Heart right ventricle (tissue), 16 donors: ENCODE results near the gene DOCK8. TPM values are rescaled to one million over a fixed set of nuclear protein-coding genes. Genes with fewer than 3 reads are reported as not detected.
A peak's percentile ranks its signal among the peaks of the same experiment; 100 is the strongest.

Experiments
- ATAC-seq, 8 donors: fragments of 200-7000 bp; cut with Tn5 transposase; one replicate each; pipeline ENCODE4 v1.9.1; 2020; ENCODE audit warnings: mild to moderate bottlenecking in 8 of 8, moderate library complexity in 8 of 8, moderate number of reproducible peaks in 1 of 8
- DNase-seq, 2 donors: peaks; one replicate each; pipeline ENCODE4 v3.0.0-alpha.2; 2020
- H3K27ac ChIP-seq, 10 donors: fragments of 200-600 bp; sonication (generic) in 2 of 10; one replicate each; pipeline versions ENCODE4 v1.5.0 to v1.8.0; 2020 to 2022; ENCODE audit warnings: mild to moderate bottlenecking in 3 of 10
- H3K27me3 ChIP-seq, 7 donors: fragments of 200-600 bp; one replicate each; pipeline ENCODE4 v1.8.0; 2021 to 2022; ENCODE audit warnings: mild to moderate bottlenecking in 2 of 7
- H3K36me3 ChIP-seq, 9 donors: fragments of 200-600 bp; sonication (generic) in 1 of 9; one replicate each; pipeline versions ENCODE4 v1.5.0 to v1.8.0; 2020 to 2022; ENCODE audit warnings: mild to moderate bottlenecking in 2 of 9
- H3K4me1 ChIP-seq, 9 donors: fragments of 200-600 bp; sonication (generic) in 1 of 9; one replicate each; pipeline versions ENCODE4 v1.5.0 to v1.8.0; 2020 to 2022; ENCODE audit warnings: mild to moderate bottlenecking in 4 of 9
- H3K4me3 ChIP-seq, 10 donors: fragments of 200-600 bp; sonication (generic) in 2 of 10; one replicate each; pipeline versions ENCODE4 v1.5.0 to v1.8.0; 2020 to 2022; ENCODE audit warnings: mild to moderate bottlenecking in 7 of 10, moderate library complexity in 2 of 10
- H3K9me3 ChIP-seq, 11 donors: fragments of 200-600 bp in 10 of 11; sonication (generic) in 2 of 11; one replicate each; pipeline versions ENCODE4 v1.5.0 to v1.8.0; 2013 to 2022; ENCODE audit warnings: mild to moderate bottlenecking in 2 of 11, control low read depth in 1 of 11, moderate library complexity in 1 of 11
- WGBS, 2 donors: extraction: QIAGEN DNeasy Blood & Tissue Kit; methylation state at CpG; one replicate each; pipeline ENCODE4 v1.1.7; 2013; ENCODE audit warnings: inconsistent platforms in 1 of 2; 5-methylcytosine and 5-hydroxymethylcytosine counted together
- intact Hi-C, 10 donors: fragments of 100-400 bp; cut with DNase I; formaldehyde crosslinking; loops; one replicate each; pipeline versions ENCODE4 v1.11.1 to v1.14.2; 2022
- polyA plus RNA-seq, 2 donors: library from polyadenylated mRNA; stranded (reverse); fragments of 200-250 nt; gene quantifications; one replicate each; pipeline ENCODE4 v1.2.3, GENCODE V29; 2013
- total RNA-seq, 10 donors: library from RNA; stranded (reverse); fragmentation: NEBNext Ultra II Directional in 3 of 10; extraction: Animal tissue kit (Norgen Biotek cat#: 25700) in 3 of 10; gene quantifications; one replicate each; pipeline versions ENCODE4 v1.2.1 to v1.2.4, GENCODE V29; 2021 to 2023
- TF ChIP-seq, protein P1 (sequence below), 9 donors: fragments of 200-600 bp; sonication (generic) in 2 of 9; IDR thresholded peaks; one replicate each; pipeline versions ENCODE4 v1.5.0 to v1.8.0; 2021 to 2022; ENCODE audit warnings: antibody characterized with exemption in 9 of 9, mild to moderate bottlenecking in 5 of 9, moderate library complexity in 1 of 9
- donor health status: Arrhythmogenic right ventricular cardiomyopathy.
- donor health status: ischemic (EF 13 %, LVEDD 7.1; RV severe dilation, severe dysfunction).
- donor health status: healthy with polysubstance abuse.
- donor health status: DM: no; HTN: yes; CAD: no.
- donor health status: DM: no; HTN: no; CAD: no.
- donor health status: ischemic (EF 25% LVEDD 6.9; RV normal size, moderate dysfunction).
- donor health status: ischemic (EF 25% LVEDD 5.7; RV mildly dilated, moderate dysfunction).
- donor health status: healthy.
- donor health status: DM: yes; HTN: yes; CAD: no.
- donor health status: Ischemic cardiomyopathy.
- donor health status: ischemic (EF 35%, LVEDD 5.7; RV mildly dilated, moderate dysfunction).
- donor health status: nonischemic (EF 11% LVEDD 7.7; RV severe dilation, severe dysfunction).
- donor health status: DM: yes; HTN: yes; CAD: no.
- donor health status: PGD.
- donor health status: ischemic (EF 29% LVEDD 5.4; RV normal size, mild dysfunction).
- donor health status: nonischemic (EF 23%, LVEDD 6.1; RV moderate dilation, normal function).

DOCK8 gene
- total and polyA plus RNA-seq, 12 donors, result 0.83 to 24.3 (median 2.7) TPM

DNA sequence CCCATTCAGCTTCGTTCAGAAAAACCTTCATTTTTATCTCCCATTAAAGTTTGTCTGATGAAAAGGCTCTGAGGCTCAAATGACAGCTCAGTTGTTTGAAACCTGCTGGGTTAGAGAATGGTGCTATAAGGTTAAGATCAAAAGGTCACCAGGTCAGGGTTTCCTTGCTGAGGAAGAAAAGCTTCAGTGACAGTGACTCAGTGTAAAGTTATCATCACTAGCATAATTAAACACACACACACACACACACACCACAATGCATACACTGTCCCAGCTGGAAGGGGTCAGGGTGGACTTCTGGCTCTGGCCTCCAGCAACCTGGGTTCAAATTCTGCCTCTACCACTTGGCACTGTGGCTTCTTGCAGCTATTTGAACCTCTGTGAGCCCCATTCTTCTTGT, 281.1 kb downstream of the DOCK8 start:
- Histone ChIP-seq H3K27me3 (peaks cover 0 to 5% (median 0%) of the 10 kb centered on the region in 7 donors), H3K36me3 (no peaks in the 10 kb centered on the region), H3K9me3 (no peaks in the 10 kb centered on the region), H3K27ac (no peak overlapping the region), H3K4me1 (no peaks in the 10 kb centered on the region), H3K4me3 (no peak overlapping the region)
- ATAC-seq, result no peak
- intact Hi-C loops, result loop anchor here in 1 of 10 donors (10.0 kb wide), 1 partner anchor 279 kb away; no protein-coding TSS in a partner anchor
- WGBS, 2 donors, result 79 to 88% methylated on average over 1 of the region's 1 CpG
- no peak for DNase-seq
- TF ChIP-seq, protein P1, sequence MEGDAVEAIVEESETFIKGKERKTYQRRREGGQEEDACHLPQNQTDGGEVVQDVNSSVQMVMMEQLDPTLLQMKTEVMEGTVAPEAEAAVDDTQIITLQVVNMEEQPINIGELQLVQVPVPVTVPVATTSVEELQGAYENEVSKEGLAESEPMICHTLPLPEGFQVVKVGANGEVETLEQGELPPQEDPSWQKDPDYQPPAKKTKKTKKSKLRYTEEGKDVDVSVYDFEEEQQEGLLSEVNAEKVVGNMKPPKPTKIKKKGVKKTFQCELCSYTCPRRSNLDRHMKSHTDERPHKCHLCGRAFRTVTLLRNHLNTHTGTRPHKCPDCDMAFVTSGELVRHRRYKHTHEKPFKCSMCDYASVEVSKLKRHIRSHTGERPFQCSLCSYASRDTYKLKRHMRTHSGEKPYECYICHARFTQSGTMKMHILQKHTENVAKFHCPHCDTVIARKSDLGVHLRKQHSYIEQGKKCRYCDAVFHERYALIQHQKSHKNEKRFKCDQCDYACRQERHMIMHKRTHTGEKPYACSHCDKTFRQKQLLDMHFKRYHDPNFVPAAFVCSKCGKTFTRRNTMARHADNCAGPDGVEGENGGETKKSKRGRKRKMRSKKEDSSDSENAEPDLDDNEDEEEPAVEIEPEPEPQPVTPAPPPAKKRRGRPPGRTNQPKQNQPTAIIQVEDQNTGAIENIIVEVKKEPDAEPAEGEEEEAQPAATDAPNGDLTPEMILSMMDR (IDR thresholded peaks at IDR 0.05), result no peak

DNA sequence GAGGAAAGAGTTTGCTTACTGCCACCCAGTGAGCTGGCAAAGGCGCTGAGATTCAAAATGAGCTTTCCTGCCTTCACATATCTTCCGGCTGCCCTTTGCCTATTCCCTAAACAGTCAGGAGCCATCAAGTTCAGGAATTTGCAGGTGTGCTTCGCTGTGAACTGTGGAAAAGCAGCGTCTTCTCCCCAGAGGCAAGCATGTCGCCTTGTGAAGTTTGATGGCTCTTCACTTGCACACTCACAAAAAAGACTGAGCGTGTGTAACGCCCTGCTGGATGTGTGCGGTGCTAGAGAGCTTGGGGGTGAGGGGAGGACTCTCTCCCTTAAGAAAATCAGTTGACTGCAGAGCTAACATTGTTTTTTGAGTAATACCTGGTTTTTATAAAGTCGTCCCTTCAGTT, 288.7 kb downstream of the DOCK8 start:
- TF ChIP-seq, protein P1 (IDR thresholded peaks at IDR 0.05), result no peak
- H3K36me3 ChIP-seq, result no peaks in the 10 kb centered on the region
- peaks cover 0 to 29% (median 21%) of the 10 kb centered on the region in 9 donors for H3K4me1 ChIP-seq
- no peaks in the 10 kb centered on the region for H3K9me3 ChIP-seq
- no peak for DNase-seq
- H3K4me3 ChIP-seq, result peak overlapping the region in 8 of 10 donors; percentile 60 to 77 (median 72)
- peak overlapping the region in 8 of 10 donors; percentile 75 to 95 (median 86) for H3K27ac ChIP-seq
- peaks cover 0 to 49% (median 0%) of the 10 kb centered on the region in 7 donors for H3K27me3 ChIP-seq
- ATAC-seq, result peak in 1 of 8 donors; percentile 13
- WGBS, 2 donors, result 55 to 63% methylated on average over 9 of the region's 9 CpGs
- intact Hi-C loops, result loop anchor here in 3 of 10 donors (10.0 kb wide), 2 partner anchors 91 to 99 kb away; no protein-coding TSS in a partner anchor

DNA sequence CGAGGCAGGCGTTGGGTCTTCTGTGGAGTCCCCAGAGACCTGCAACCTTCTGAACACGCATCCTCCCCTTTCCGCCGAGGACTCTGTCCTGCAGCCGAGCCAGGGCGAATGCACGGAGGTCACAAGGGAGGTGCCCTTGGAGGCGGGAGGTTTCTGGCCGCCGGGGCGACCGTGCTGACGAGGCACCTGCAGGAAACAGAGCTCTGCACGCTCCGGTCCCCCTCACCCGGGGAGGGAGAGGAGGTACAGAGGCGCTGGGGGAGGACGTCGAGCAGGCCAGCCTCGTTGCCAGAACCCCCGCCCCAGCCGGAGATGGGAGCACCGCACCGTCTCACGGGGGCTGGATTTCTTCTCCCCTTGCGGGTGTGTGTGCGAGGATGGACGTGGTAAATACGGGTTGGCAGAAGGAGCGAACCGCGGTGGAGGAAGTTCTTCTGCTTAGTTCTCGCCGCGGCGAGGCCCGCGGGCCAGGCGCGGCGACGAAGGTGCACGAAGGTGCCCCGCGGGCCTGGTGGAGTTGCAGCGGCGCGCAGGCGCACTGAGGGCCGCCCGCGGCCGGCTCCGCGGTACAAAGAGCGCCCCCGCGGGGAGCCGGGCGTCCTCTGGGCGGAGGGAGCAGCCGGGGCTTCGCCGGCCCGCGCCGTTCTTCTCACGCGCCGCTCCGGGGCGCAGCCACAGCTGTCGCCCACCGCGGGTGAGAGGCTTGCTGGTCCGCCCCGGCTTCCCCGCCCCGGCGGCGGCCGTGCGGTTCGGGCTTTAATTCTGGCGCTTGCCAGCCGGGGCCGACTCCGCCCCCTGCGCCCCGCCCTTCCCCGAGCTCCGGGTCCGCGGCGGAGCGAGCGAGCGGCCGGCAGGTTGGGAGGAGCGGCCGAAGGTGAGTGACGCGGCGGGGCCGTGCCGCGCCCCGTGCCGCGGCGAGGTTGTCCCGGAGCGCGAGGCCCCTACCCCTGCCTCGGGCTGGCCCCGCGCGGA, 289.5 kb downstream of the DOCK8 start, which contains the start of gene KANK1:
Gene KANK1, plus strand, starts transcription at position 815 of the 972 bp plus-strand sequence.
- peak; percentile 80 to 91 (median 89) for ATAC-seq
- peak within 1 kb of the TSS; percentile 60 to 77 (median 72) for H3K4me3 ChIP-seq
- H3K27ac ChIP-seq, result peak within 1 kb of the TSS; percentile 68 to 95 (median 86)
- H3K9me3 ChIP-seq, result no peaks in the 10 kb centered on the region
- DNase-seq, result peak; percentile 47 to 82
- WGBS, 2 donors, result 0 to 1% methylated on average over 102 to 117 of the region's 119 CpGs
- H3K36me3 ChIP-seq, result no peaks in the 10 kb centered on the region
- TF ChIP-seq, protein P1 (IDR thresholded peaks at IDR 0.05), result peak in 7 of 9 donors; percentile 16 to 61 (median 41)
- intact Hi-C loops, result loop anchor here in 3 of 10 donors (10.0 kb wide), 2 partner anchors 91 to 99 kb away; no protein-coding TSS in a partner anchor
- peaks cover 0 to 49% (median 0%) of the 10 kb centered on the region in 7 donors for H3K27me3 ChIP-seq
- H3K4me1 ChIP-seq, result peaks cover 0 to 29% (median 21%) of the 10 kb centered on the region in 9 donors
